GM18508 (cell line): ENCODE measurements around the gene CAMKV.
"Not testable (repeated sequence)": the region's sequence is repeated elsewhere in the genome, so short reads cannot be mapped to it uniquely, and the experiment has no call there.

Experiments
- ATAC-seq: cut with Tn5 transposase; IDR thresholded peaks from one replicate; pipeline ENCODE4 v1.9.1; 2021; ENCODE audit warnings: moderate number of reproducible peaks; ENCODE audit not compliant: insufficient read depth, unreplicated experiment

The CAMKV gene, protein sequence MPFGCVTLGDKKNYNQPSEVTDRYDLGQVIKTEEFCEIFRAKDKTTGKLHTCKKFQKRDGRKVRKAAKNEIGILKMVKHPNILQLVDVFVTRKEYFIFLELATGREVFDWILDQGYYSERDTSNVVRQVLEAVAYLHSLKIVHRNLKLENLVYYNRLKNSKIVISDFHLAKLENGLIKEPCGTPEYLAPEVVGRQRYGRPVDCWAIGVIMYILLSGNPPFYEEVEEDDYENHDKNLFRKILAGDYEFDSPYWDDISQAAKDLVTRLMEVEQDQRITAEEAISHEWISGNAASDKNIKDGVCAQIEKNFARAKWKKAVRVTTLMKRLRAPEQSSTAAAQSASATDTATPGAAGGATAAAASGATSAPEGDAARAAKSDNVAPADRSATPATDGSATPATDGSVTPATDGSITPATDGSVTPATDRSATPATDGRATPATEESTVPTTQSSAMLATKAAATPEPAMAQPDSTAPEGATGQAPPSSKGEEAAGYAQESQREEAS

DNA sequence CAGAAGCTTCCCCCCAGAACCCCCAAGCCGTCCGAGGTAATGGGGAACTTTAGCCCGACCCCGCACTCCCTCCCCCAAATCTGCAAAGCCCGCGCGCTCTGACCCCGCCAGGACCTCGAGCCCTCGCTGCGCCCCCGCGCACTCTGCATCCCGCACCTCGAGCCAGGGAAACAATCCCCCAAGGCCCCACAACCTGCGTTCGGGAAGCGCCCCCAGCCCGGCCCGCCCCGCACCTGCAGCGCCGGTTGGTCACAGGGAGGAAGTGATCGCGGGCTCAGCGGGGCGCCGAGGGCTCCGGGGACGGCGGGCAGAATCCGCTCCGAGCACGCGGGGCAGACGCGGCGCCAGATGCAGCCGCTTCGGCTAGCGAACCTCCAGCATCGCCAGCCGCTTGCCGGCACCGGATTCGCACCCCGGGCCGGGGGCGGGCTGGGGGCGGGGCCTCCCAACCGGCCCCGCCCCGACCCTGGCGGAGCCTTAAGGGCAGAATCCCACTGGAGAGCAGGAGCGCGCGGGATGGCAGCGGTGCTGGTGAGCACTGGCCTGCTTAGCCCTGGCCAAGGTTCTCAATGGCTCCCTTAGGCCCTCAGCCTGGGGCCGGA is at the start of gene CAMKV:
Gene CAMKV (minus strand): TSS at position 382 of the 602 bp plus-strand sequence. CDS start 7,518 bp downstream, outside the sequence.
- no peak for ATAC-seq

DNA sequence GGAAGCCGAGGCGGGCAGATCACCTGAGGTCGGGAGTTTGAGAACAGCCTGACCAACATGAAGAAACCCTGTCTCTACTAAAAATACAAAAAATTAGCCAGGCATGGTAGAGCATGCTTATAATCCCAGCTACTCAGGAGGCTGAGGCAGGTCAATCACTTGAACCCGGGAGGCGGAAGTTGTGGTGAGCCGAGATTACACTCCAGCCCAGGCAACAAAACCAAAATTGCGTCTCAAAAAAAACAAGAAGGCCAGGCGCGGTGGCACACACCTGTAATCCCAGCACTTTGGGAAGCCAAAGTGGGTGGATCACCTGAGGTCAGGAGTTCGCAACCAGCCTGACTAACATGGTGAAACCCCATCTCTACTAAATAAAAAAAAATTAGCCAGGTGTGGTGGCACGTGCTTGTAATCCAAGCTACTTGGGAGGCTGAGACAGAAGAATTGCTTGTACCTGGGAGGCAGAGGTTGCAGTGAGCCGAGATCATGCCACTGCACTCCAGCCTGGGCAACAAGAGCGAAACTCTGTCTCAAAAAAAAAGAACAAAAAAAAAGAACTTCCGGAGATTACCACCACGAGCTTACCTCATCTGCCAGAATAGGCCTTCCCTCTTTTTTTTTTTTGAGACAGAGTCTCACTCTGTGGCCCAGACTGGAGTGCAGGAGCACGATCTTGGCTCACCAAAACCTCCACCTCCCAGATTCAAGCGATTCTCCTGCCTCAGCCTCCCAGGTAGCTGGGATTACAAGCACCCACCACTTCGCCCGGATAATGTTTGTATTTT is 48.3 kb upstream of the CAMKV start:
- not testable (repeated sequence) for ATAC-seq

DNA sequence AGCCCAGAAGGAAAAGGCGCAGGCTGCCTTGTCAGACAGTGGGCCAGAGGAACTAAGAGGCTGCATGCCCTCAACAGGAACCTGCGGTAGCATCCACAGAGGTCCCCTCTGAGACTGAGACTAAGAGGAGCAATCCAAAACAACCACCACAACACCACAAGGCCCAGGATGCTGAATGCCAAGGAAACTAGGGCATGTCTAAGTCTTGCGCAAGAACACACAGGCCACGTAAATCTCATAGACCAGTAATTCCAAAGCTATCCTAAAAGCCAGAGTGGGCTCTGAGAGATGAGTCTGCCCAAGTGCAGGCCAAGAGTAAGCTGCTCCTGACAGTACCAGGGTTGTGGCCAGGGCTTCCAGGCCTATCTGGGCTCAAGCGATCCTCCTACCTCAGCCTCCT is 47.0 kb upstream of the CAMKV start:
- no peak for ATAC-seq

DNA sequence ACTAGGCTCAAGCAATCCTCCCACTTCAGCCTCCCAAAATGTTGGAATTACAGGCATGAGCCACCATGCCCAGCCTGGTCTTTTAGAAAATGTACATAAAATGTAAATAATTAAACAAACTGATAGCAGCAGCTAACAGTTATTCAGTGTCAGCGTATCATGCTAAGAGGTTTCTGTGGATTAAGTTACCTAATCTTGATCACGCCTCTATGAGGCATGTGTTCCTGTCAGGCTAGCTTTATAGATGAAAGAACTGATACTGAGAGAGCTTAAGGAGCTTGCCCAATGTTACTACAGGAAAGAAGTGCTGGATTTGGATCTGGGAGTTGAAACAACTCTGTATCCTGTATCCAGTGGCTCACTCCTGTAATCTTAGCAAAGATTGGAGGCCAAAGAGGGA is 45.2 kb upstream of the CAMKV start:
- ATAC-seq, result no peak

DNA sequence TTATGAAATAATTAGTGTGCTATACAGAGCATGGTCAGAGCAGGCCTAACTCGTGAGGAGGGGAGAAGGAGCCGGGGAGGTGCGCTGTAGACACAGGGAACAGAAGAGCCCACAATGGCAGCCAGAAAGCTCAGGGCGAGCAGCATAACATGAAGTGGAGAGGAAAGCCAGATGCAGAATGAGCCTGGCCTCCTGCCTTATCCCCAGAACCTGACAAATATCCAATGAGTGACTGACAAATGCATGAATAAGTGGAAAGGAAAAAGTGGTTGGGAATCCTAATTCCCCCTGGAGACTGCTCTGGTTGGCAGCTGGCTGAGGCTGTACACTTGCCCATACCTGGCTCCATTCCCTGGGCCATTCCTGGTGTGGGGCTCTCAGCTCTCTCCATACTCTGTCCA is 43.2 kb upstream of the CAMKV start:
- no peak for ATAC-seq

DNA sequence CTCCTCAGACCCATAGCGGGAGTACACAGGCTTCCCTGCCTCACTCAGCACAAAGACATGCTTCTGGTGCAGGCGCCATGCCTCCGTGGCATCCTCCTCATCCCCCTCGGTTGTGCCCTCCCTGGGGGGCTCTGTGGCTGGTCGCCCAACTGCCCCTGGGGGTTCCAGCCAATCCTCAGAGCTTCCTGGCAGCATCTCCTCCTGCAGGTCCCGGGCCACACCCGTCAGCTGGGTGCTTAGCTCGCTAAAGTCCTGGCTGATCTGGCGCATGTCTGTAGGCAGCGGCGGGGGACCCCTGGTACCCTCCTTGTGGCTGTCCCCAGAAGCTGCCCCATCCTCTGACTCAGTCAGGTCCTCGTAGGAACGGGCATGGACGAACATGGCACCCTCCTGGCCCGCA is 41.9 kb upstream of the CAMKV start:
- ATAC-seq, result no peak

DNA sequence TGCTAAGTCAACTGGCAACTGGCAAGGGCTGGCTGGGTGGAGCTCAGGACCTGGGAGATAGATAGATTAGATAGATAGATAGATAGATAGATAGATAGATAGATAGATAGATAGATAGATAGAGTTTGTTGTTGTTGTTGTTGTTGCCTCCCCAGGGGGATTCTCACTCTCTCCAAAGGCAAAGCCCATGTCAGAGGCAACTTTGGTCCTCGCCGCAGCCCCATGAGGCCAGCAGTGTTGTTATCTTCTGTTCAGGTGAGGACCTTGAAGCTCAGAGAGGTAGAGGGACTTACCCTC is 41.4 kb upstream of the CAMKV start:
- no peak for ATAC-seq

DNA sequence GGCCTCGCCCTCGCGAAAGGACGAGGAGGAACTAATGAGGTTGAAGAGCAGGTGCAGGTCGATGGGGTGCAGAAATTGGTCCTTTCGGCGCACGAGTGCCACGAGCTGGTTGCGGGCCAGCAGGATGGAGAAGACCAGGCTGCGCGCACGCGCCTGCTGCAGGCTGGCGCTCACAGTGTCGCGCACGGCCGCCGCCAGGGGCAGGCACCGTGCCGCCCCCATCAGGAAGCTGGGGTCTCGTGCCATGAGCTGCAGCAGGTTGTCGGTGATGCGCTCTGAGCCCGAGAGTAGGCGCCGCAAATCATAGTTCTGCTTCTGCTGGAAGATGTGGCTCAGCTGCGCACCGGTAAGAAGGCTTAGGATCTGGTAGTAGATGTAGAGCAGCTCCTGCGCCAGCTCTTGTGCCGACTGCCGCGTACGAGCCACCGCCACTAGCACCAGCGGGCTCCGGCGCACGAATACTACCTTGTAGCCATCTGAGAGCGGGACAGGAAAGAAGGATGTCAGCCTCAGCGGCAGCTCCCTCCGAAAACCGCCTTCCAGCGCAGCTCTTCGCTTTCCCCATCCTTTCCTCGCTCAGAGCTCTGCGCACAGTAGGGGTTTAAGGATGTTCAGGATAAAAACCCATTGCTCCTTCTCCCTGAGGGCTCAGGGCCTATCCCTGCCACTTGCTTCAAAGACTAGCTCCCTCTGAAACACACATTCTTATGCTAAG is 40.9 kb upstream of the CAMKV start:
- no peak for ATAC-seq

DNA sequence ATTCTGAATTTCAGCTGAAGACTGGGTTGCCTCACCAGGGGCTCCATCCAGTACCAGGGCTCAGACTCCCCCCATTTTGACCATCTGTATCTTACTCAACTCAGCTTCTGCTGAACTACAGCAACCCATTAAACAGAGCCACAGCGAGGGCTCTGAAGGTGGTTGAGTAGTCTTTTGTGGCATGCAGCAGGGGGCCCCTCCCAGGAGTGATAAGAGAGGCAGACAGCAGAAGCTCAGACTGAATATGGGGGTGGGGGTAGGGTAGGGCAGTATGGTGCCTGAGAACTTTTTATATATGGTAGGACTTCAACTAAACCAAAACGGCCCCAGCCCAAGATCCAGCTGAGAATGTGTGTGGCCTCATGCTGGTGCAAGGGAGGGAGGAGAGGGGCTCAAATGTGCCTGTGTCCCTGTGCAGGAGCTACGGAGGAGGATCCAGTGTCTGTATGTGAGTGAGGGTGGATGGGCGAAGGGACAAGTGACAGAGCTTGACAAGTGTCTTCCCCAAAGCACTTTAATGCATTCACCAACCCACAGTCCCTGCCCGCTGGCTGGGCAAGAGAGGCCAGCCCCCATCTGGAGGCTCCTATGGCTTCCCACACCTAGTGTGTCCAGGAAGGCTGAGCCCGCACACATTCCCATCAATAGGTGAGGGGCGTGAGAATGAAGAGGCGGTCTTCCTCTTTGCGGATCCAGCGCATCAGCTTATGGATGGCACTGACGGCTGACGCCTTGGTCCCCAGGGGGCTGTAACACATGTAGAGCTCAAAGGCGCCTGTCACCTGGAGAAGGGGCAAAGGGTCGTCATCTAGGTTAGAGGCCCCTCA is 38.9 kb upstream of the CAMKV start:
- no peak for ATAC-seq

DNA sequence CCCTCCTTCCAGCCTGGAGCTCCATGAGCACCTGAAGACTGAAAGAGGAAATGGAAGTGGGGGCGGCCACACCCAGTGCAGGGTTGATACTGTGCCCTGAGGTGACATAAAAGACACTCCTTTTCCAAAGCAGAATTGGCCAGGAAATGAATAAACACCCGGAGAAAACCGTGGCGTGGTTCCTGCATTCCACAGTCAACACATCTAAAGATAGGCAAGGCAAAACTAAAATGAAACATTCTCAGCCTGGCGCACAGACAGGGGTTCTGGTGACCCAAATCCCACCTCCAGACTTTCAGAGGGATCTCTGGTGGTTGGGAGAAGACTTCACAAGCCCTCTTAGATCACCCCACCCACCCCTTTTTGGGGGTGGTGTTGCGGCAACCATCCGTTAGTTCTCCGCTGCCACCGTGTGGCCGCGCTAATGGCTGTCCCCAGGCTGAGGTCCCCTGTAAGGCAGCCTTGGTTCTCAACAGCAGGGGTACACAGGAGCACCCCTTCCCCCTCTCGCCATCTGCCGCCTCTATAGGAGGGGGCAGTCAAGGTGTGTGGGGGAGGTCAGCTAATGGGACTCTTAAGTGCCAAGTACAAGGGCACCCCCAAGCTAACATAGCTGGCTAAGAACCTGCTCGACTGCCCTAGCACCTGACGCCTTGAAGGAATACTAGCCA is 36.5 kb upstream of the CAMKV start:
- no peak for ATAC-seq

DNA sequence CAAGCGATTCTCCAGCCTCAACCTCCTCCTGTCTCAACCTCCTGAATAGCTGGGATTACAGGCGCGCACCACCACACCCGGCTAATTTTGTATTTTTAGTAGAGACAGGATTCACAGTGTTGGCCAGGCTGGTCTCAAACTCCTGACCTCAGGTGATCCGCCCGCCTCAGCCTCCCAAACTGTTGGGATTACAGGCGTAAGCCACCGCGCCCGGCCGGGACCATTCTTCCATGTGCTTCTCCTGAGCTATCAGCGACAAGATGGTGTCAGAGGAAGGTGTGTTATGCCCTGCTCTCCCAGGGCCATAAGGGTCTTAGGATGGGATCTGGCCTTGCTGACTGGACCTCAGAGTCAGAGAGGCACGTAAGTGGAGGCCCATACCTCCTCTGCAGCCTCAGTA is 34.7 kb upstream of the CAMKV start:
- not testable (repeated sequence) for ATAC-seq

DNA sequence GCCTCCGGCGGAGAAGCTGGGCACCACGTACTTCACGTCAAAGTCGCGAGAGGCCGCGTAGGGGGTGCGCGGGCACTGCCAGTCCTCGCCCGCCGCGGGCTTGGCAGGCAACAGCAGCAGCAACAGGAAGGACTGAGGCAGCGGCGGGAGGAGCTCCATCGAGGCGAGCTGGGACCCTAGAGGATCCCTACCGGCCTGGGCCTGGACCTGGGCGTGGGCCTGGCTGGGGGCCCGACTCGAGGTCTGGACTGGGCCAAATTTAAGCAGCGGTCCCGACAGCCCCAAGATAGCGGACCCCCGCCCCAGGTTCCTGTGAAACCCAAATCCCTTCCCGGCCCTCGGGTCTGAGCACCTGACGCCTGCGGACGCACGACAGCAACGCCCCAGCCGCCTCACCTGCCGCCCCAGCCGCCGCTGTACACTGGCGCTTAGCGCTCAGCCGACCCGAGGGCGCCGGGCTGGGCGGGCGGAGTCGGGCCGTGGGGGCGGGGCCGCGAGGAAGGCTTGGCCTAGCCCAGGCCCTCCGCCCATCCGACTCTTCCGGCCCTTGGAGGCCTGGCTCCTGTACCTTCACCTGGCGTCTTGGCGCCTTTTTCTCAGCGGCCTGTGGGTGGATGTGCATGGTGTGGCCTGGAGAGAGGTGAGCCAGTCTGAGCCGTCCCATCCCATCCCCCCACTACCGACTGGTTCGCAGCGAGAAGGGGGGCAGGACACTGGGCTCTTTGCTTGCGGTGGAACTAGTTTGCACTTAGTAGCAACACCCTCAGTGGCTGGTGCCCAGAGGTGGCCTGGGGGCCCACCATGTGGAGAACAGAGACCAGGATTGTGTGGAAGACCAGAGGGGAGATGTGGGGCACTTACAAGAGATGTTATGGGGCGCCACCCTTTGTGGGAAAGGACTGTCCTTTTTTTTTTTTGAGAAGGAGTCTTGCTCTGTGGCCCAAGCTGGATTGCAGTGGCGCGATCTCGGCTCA is 34.0 kb upstream of the CAMKV start, which contains the start of gene MST1R:
Gene MST1R (minus strand): TSS at position 423 of the 974 bp plus-strand sequence. CDS start 264 bp downstream, at position 159.
- no peak for ATAC-seq

DNA sequence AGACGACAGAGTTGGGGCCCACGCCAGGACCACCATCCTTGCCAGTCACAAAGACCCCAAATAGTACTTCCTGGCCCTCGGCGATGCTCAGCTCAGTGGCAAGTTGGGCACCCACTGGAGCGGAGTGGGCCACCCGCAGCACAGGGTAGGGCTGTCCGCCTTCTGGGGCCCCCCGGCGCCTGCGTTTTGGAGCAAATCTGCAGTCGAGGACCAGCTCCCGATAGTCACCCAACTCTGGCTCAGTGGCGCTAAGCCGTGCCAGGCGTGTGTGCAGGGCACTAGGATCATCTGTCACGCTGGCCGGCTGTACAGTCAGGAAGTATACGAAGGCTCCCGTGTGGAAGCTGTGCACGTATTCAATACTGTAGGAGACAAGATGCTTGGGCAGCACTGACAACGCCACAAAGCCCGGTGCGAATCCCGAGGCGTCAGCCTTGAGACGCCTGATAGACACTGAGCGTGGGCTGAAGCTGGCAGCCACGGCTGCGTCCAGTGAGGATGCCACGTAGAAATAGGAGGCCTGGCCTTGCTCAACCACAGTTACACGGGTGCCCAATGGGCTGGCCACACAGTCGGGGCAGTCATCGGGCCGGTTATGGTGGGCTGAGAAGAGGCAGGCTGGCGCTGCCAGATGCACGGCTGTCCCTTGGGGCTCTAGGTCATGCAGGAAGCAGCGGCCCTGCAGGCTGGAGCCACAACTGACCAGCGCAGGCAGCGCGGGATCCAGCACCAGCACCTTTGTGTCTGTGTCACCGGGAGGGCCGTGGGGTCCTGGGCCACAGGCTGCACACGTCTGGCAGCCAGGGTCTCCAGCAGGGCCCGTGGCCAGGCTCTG is 33.0 kb upstream of the CAMKV start:
- ATAC-seq, result no peak

DNA sequence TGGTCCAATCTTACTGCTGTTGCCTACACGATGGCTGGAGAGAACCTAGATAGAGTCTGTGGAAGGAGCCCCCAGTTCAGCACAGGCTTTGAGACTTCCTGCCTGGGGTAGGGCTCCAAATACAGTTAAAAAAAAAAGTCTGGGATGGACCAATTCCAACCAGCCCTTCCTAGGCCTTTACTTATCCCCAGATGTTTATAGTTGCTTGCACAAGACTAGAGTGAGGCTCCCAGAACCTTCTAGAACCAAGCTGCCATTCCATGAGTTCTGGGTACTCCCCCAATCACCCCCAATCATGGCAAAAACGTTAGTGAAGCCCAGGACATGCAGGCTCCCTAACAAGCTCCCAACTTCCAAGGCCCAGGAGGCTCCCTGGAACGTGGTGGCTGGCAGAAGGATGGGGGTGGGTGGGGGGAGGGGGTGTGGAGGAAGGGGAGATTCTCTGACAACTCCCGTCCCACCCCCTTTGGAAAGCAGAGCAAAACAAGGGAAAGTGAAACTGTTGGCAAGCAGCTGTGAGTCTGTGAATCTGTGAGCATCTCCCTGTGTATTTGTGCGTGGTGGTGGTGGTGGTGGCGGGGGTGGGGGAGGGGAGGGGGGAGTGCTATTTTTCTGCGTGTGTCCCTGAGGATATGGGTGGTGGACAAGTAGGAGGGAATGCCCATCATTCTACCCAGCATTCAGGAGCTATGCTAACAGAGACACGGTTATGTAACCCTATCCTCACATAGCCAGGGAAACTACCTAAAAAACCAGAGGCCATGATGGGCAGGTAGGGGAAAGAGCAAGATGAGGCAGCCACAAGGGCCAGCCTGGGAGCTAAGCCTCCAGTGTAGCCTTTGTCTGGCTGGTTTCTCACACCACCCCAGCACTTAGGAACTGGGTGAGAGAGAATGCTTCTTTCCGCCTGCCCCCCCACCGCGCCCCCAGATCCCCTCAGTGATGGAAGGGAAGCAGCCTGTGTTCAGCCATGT is 31.9 kb upstream of the CAMKV start:
- ATAC-seq, result no peak

DNA sequence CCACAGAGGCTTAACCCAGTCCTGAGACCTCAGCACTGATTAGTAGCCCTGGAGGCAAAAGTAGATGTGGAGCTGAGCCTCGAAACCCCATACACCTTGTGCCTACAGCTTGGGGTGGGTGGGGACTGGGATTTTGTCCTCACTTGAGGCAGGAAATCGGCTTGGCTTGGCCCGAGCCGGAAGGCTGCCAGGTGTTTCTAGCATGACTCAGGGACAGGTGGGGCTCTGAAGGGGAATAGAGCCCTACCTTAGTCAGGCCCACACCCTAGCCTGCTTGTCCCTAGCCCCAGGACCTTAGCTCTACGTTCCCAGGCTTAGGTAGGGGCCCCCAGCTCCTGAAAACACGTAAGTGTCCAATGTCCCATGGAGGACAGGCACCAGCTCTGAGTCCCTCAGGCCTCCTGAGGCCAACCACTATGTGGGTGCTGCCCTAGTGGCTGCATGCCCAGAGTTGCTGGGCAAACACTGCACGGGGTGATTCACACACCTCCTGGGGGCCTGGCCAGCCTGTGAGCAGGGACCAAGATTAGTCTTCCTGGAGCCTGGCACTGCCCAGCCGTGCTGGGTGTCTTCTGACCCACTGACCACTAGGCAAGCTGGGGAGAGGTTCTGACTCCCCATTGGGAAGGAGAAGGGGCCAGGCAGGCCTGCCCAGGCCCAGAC is 30.9 kb upstream of the CAMKV start:
- no peak for ATAC-seq
